H9 (cell line): Measurements from ENCODE around the gene PEX10. TPM values are rescaled to one million over a fixed set of nuclear protein-coding genes. Genes with fewer than 3 reads are reported as not detected.
"Not testable (repeated sequence)": the region's sequence is repeated elsewhere in the genome, so short reads cannot be mapped to it uniquely, and the experiment has no call there.

ENCODE experiments used
- DNase-seq: peaks from one replicate; pipeline ENCODE4 v3.0.0-alpha.2; 2017
- H2AFZ ChIP-seq: one replicate; pipeline ENCODE4 v1.6.1; 2013; ENCODE audit warnings: mild to moderate bottlenecking, low read length, control low read depth, moderate library complexity
- H2AK5ac ChIP-seq: 2 replicates; pipeline ENCODE4 v1.6.1; 2013; ENCODE audit warnings: low read length, control low read depth, mixed read lengths; ENCODE audit not compliant: insufficient read length
- H2BK120ac ChIP-seq: one replicate; pipeline ENCODE4 v1.6.1; 2013; ENCODE audit warnings: low read depth, mild to moderate bottlenecking, low read length, control low read depth, inconsistent platforms; ENCODE audit not compliant: poor library complexity, severe bottlenecking
- H2BK12ac ChIP-seq: 2 replicates; pipeline ENCODE4 v1.6.1; 2013; ENCODE audit warnings: low read length, control low read depth, mixed read lengths, low read depth; ENCODE audit not compliant: insufficient read length
- H2BK15ac ChIP-seq: 2 replicates; pipeline ENCODE4 v1.6.1; 2013; ENCODE audit warnings: low read depth, low read length, control low read depth
- H2BK20ac ChIP-seq: one replicate; pipeline ENCODE4 v1.6.1; 2013; ENCODE audit warnings: low read depth, mild to moderate bottlenecking, low read length, control low read depth, inconsistent platforms; ENCODE audit not compliant: poor library complexity, severe bottlenecking
- H2BK5ac ChIP-seq: 2 replicates; pipeline ENCODE4 v1.6.1; 2013; ENCODE audit warnings: low read length, control low read depth, mixed read lengths; ENCODE audit not compliant: insufficient read length
- H3K14ac ChIP-seq: 2 replicates; pipeline ENCODE4 v1.6.1; 2013; ENCODE audit warnings: low read length, control low read depth; ENCODE audit not compliant: insufficient read depth
- H3K18ac ChIP-seq: 2 replicates; pipeline ENCODE4 v1.6.1; 2013; ENCODE audit warnings: low read depth, mild to moderate bottlenecking, mixed read lengths, low read length, control low read depth; ENCODE audit not compliant: insufficient read length
- H3K23ac ChIP-seq: 2 replicates; pipeline ENCODE4 v1.6.1; 2013; ENCODE audit warnings: low read length, control low read depth, mixed read lengths, low read depth; ENCODE audit not compliant: insufficient read length
- H3K23me2 ChIP-seq: 2 replicates; pipeline ENCODE4 v1.6.1; 2013; ENCODE audit warnings: low read depth, mild to moderate bottlenecking, mixed read lengths, low read length, control low read depth; ENCODE audit not compliant: insufficient read length, poor library complexity, severe bottlenecking
- H3K27ac ChIP-seq: 2 replicates; pipeline ENCODE4 v1.5.1; 2013; ENCODE audit warnings: low read length, control low read depth, mixed read lengths, low read depth; ENCODE audit not compliant: insufficient read length
- H3K27me3 ChIP-seq: 2 replicates; pipeline ENCODE4 v1.6.1; 2013; ENCODE audit warnings: low read length, control low read depth, inconsistent platforms; ENCODE audit not compliant: insufficient read depth
- H3K4ac ChIP-seq: 2 replicates; pipeline ENCODE4 v1.6.1; 2013; ENCODE audit warnings: low read depth, mild to moderate bottlenecking, control low read depth, inconsistent platforms, low read length, moderate library complexity
- H3K4me1 ChIP-seq: 2 replicates; pipeline ENCODE4 v1.6.1; 2013; ENCODE audit warnings: low read length, control low read depth, inconsistent platforms; ENCODE audit not compliant: insufficient read depth
- H3K4me2 ChIP-seq: 2 replicates; pipeline ENCODE4 v1.6.1; 2013; ENCODE audit warnings: low read length, control low read depth, mixed read lengths; ENCODE audit not compliant: insufficient read length, insufficient read depth
- H3K56ac ChIP-seq: 2 replicates; pipeline ENCODE4 v1.6.1; 2013; ENCODE audit warnings: low read depth, mild to moderate bottlenecking, mixed read lengths, low read length, control low read depth; ENCODE audit not compliant: insufficient read length
- H3K79me1 ChIP-seq: 2 replicates; pipeline ENCODE4 v1.6.1; 2013; ENCODE audit warnings: low read depth, mild to moderate bottlenecking, moderate library complexity, low read length, control low read depth, inconsistent platforms; ENCODE audit not compliant: insufficient read depth, poor library complexity, severe bottlenecking
- H3K79me2 ChIP-seq: 2 replicates; pipeline ENCODE4 v1.6.1; 2013; ENCODE audit warnings: low read length, control low read depth, inconsistent platforms; ENCODE audit not compliant: insufficient read depth
- H3K9ac ChIP-seq: 2 replicates; pipeline ENCODE4 v1.6.1; 2013; ENCODE audit warnings: low read length, control low read depth, mixed read lengths; ENCODE audit not compliant: insufficient read length; ENCODE audit errors: extremely low read depth
- H3K9me3 ChIP-seq: one replicate; pipeline ENCODE4 v1.6.1; 2013; ENCODE audit warnings: low read depth, low read length, inconsistent platforms; ENCODE audit not compliant: control insufficient read depth
- H3T11ph ChIP-seq: one replicate; pipeline ENCODE4 v1.6.1; 2013; ENCODE audit warnings: mild to moderate bottlenecking, low read length, control low read depth, inconsistent platforms
- H4K20me1 ChIP-seq: one replicate; pipeline ENCODE4 v1.6.1; 2013; ENCODE audit not compliant: control insufficient read depth, insufficient read length, insufficient read depth
- H4K5ac ChIP-seq: 2 replicates; pipeline ENCODE4 v1.6.1; 2013; ENCODE audit warnings: low read depth, mild to moderate bottlenecking, mixed read lengths, low read length, control low read depth; ENCODE audit not compliant: insufficient read length
- H4K8ac ChIP-seq: replicated peaks from 2 replicates; pipeline ENCODE4 v1.6.1; 2013; ENCODE audit warnings: low read length, control low read depth, mixed read lengths, low read depth; ENCODE audit not compliant: insufficient read length
- H4K91ac ChIP-seq: 2 replicates; pipeline ENCODE4 v1.6.1; 2013; ENCODE audit warnings: low read depth, mild to moderate bottlenecking, moderate library complexity, mixed read lengths, low read length, control low read depth; ENCODE audit not compliant: insufficient read length
- H3K27ac Mint-ChIP-seq, 3 experiments: 2 replicates in 2 of 3; 3 replicates in 1 of 3; pipeline ENCODE4 v1.8.0; 2020 to 2021; ENCODE audit warnings: mixed read lengths in 3 of 3, mild to moderate bottlenecking in 1 of 3, moderate library complexity in 1 of 3
- H3K27me3 Mint-ChIP-seq: 2 replicates; pipeline ENCODE4 v1.8.0; 2021; ENCODE audit warnings: low read depth, mild to moderate bottlenecking, moderate library complexity, mixed read lengths
- H3K36me3 Mint-ChIP-seq, 3 experiments: 2 replicates in 2 of 3; 3 replicates in 1 of 3; pipeline ENCODE4 v1.8.0; 2020 to 2021; ENCODE audit warnings: low read depth in 3 of 3, mixed read lengths in 3 of 3; ENCODE audit not compliant: insufficient read depth in 1 of 3
- H3K4me1 Mint-ChIP-seq, 2 experiments: 2 replicates each; pipeline ENCODE4 v1.8.0; 2020; ENCODE audit warnings: mixed read lengths in 2 of 2
- H3K4me3 Mint-ChIP-seq, 2 experiments: 2 replicates in 1 of 2; 3 replicates in 1 of 2; pipeline ENCODE4 v1.8.0; 2020 to 2021; ENCODE audit warnings: mild to moderate bottlenecking in 2 of 2, mixed read lengths in 2 of 2, moderate library complexity in 1 of 2
- H3K9me3 Mint-ChIP-seq, 2 experiments: 2 replicates in 1 of 2; 3 replicates in 1 of 2; pipeline ENCODE4 v1.8.0; 2020; ENCODE audit warnings: mild to moderate bottlenecking in 2 of 2, mixed read lengths in 2 of 2, moderate library complexity in 1 of 2
- CTCF ChIP-seq: fragments of 200-600 bp; sonication (generic); conservative IDR thresholded peaks from 3 replicates; pipeline ENCODE4 v1.8.0; 2021; ENCODE audit warnings: antibody characterized with exemption, mild to moderate bottlenecking
- WGBS: extraction: QIAGEN DNeasy Blood & Tissue Kit; methylation state at CpG from one replicate; pipeline ENCODE4 v1.1.7; 2013; ENCODE audit warnings: missing lambda C conversion rate, low lambda C conversion rate, mixed read lengths; ENCODE audit not compliant: insufficient read length; ENCODE audit errors: extremely low coverage; 5-methylcytosine and 5-hydroxymethylcytosine counted together
- total RNA-seq: library from RNA; stranded (reverse); gene quantifications from 2 replicates; pipeline ENCODE4 v1.2.1, GENCODE V29; 2021

The PEX10 gene
- total RNA-seq, 1 experiment from 2014 or later: 34.4 TPM

GRCh38 chr1:2441746-2442145, 29.4 kb upstream of the PEX10 start:
- no peak overlapping the region for H3K27ac Mint-ChIP-seq
- H4K91ac ChIP-seq: no peak overlapping the region
- WGBS: no CpG with 5 or more reads among the region's 13 CpGs
- DNase-seq: no peak
- H3K4me3 Mint-ChIP-seq: no peak overlapping the region
- peaks cover 54% of the 10 kb centered on the region for H3K27me3 Mint-ChIP-seq
- no peak overlapping the region for H3K14ac ChIP-seq
- H3K9me3 ChIP-seq: no peaks in the 10 kb centered on the region
- no peak overlapping the region for H2AFZ ChIP-seq
- no peak overlapping the region for H3K18ac ChIP-seq
- H3K36me3 Mint-ChIP-seq: no peaks in the 10 kb centered on the region
- H2BK5ac ChIP-seq: no peak overlapping the region
- no peak overlapping the region for H2BK120ac ChIP-seq
- H3K4me2 ChIP-seq: no peak overlapping the region
- H4K8ac ChIP-seq: no peak overlapping the region
- H3K27me3 ChIP-seq: peaks cover 14% of the 10 kb centered on the region; the same call in 1 of the 2 replicates
- no peak overlapping the region for H2BK15ac ChIP-seq
- no peak overlapping the region for H3K4ac ChIP-seq
- no peaks in the 10 kb centered on the region for H3K79me1 ChIP-seq
- no peak overlapping the region for H4K5ac ChIP-seq
- no peak overlapping the region for H3K9ac ChIP-seq
- H2AK5ac ChIP-seq: no peak overlapping the region
- H3K56ac ChIP-seq: no peak overlapping the region
- no peak overlapping the region for H3K23ac ChIP-seq
- H3K9me3 Mint-ChIP-seq: no peaks in the 10 kb centered on the region
- H3K4me1 ChIP-seq: no peaks in the 10 kb centered on the region
- no peak overlapping the region for H3K27ac ChIP-seq
- H3T11ph ChIP-seq: no peak overlapping the region
- H3K4me1 Mint-ChIP-seq: no peaks in the 10 kb centered on the region; a peak in 2 of 4 replicates
- H2BK20ac ChIP-seq: no peak overlapping the region
- H3K79me2 ChIP-seq: no peaks in the 10 kb centered on the region
- H2BK12ac ChIP-seq: no peak overlapping the region
- no peak for TF ChIP-seq CTCF
- H4K20me1 ChIP-seq: no peaks in the 10 kb centered on the region
- peaks cover 6% of the 10 kb centered on the region for H3K23me2 ChIP-seq

DNA sequence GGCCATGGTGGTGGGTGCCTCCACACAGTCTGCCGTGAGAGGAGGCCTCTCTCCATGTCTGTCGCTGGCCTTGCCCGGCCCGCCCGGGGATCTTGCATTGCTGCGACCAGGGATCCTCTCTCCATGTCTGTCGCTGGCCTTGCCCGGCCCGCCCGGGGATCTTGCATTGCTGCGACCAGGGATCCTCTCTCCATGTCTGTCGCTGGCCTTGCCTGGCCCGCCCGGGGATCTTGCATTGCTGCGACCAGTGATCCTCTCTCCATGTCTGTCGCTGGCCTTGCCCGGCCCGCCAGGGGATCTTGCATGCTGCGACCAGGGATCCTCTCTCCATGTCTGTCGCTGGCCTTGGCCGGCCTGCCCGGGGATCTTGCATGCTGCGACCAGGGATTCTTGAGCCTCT, 28.0 kb upstream of the PEX10 start:
- not testable (repeated sequence) for H2AFZ ChIP-seq, H3K27ac Mint-ChIP-seq, H3K4me2 ChIP-seq, H3K9me3 ChIP-seq, H3K79me1 ChIP-seq, H3K79me2 ChIP-seq, H3K36me3 Mint-ChIP-seq, H3K27ac ChIP-seq, H2BK12ac ChIP-seq, H2BK20ac ChIP-seq, H4K8ac ChIP-seq, H4K20me1 ChIP-seq, H3T11ph ChIP-seq, H3K4me1 ChIP-seq, H3K9me3 Mint-ChIP-seq, H3K4ac ChIP-seq, H3K56ac ChIP-seq, H2AK5ac ChIP-seq, H3K23ac ChIP-seq, H3K18ac ChIP-seq, H2BK5ac ChIP-seq, H3K4me1 Mint-ChIP-seq, H2BK120ac ChIP-seq, H2BK15ac ChIP-seq, H3K23me2 ChIP-seq, H4K91ac ChIP-seq, H3K14ac ChIP-seq, H4K5ac ChIP-seq, H3K9ac ChIP-seq, H3K4me3 Mint-ChIP-seq, DNase-seq
- peaks cover 14% of the 10 kb centered on the region; the same call in 1 of the 2 replicates for H3K27me3 ChIP-seq
- H3K27me3 Mint-ChIP-seq: peaks cover 52% of the 10 kb centered on the region
- WGBS: no CpG with 5 or more reads among the region's 23 CpGs
